HG03442 (cell line): Measurements from ENCODE around the gene HOXB3.

Experiments
- ATAC-seq: cut with Tn5 transposase; IDR thresholded peaks from one replicate; pipeline ENCODE4 v1.9.1; 2021; ENCODE audit warnings: mild to moderate bottlenecking, moderate library complexity; ENCODE audit not compliant: unreplicated experiment

HOXB3 gene

DNA sequence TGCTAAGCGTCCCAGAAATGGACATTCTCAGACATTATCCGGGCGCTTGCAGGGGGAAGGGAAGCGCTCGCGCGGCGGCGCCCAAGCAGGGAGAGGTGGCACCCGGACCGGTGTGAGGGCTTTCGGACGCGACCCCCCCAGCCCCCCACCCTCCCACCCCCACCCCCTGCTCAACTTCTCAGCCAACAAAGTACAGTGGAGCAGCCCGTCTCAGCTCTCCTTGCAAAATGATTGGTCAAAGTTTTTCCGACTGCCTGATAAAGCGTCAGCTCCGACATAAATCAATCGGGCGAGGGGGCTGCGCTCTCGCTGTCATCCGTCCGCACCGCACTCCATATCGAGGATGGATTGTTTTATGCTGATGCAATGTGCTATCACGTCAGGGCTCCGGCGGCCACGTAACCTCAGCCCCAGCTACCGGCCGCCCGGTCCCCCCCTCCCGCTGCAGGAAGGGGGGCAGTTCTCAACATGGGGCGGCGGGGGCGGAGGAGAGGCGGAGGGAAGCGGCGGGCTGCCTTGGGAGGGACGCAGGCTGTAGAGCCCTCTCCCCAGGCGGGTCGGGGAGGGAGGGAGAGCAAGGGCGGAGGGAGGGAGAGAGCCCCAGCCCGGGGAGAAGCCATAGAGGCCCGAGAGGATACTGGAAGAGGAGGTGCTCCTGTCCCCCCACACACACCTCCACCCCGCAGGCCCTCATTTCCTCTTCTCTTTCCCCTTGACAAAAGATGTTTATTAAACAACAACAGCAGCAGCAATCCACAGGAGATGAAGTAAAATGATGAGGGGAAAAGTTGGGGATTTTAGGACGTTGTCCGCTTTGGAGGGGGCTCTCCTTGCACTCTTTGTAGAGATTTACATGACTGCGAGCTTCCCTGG, 36.4 kb upstream of the HOXB3 start, which contains the start of gene HOXB9:
Gene HOXB9 (minus strand): TSS at position 114 of the 873 bp plus-strand sequence. CDS start 89 bp downstream, at position 25.
- ATAC-seq = no peak

- ATAC-seq = no peak
Measured at GRCh38 chr17:48625495-48626244, 35.6 kb upstream of the HOXB3 start.

GRCh38 chr17:48624544-48625494, 34.8 kb upstream of the HOXB3 start:
- no peak for ATAC-seq

- no peak for ATAC-seq
Measured at GRCh38 chr17:48624118-48624517, 34.1 kb upstream of the HOXB3 start.

- no peak for ATAC-seq
Measured at GRCh38 chr17:48623583-48623982, 33.5 kb upstream of the HOXB3 start.

- ATAC-seq = no peak
Measured at GRCh38 chr17:48622857-48623256, 32.8 kb upstream of the HOXB3 start.

GRCh38 chr17:48621410-48622392, 31.7 kb upstream of the HOXB3 start:
- no peak for ATAC-seq

GRCh38 chr17:48620461-48621139, 30.6 kb upstream of the HOXB3 start:
- no peak for ATAC-seq

- ATAC-seq = no peak
Measured at GRCh38 chr17:48619826-48620449, 29.9 kb upstream of the HOXB3 start.

DNA sequence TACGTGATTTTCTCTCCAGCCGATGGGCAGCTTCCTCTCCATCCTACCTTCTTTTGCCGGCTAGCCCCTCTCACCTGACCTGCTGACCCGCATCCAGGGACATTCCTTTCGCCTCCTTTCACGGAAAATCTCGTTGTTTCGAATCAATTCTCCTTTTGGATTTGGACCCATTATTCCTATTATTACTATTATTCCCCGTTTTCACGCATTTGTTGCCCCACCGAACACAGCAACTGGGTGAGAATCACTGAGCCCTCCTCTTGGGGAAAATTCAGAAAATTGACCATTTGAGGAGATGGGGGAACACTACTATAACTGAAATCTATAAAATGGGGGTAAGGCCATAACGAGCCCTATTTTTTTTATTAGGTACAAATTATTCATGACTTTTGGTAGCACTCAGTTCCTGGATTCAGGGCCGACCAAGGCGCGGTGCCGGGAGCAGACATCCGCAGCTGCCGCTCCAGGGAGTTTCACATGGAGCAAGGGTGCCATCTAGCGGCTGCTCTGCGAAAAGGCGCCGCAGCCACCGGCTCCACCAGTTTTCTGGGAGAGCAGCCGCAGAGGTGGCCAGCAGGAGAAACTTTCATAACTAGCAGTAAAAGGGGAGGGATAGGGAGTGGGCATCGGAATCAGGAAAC, 28.3 kb upstream of the HOXB3 start:
- ATAC-seq = no peak

DNA sequence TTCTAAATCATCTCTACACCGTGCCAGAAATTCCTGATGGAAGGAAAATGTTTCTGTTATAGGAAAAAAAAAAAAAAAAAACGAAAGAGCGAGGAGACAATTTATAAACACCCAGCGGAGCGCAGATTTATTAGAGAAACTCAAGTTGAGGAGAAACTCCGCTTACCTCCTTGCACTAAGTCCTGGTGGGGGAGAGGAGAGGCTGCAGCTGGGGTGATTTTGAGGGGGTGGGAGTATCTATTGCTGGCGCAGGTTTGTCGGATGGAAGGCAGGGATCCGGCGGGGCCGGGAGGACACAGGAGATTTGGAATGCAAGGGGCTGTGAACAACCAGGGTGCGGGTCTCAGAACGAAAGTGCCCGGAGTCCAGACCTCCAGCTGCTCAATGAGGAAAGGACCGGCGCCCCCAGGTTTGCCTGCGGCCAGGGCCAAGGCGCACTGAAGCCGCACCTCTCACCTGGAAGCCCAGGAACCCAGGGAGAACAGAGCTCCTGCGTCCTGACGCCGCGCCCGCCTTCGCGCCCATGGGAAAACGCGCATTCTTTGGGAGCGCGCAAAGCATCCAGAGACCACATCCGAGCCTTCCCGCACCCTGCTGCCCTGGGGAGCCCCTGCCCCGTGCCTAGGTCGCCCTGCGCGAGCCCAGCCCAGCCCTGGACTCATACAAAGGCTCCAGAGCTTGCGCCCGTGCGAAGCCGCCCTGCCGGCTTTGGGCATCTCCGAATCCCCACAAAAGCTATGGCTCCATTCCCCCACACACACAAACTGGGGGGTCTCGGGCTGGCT, 27.6 kb upstream of the HOXB3 start:
- ATAC-seq = no peak

- no peak for ATAC-seq
Measured at GRCh38 chr17:48616717-48617470, 26.9 kb upstream of the HOXB3 start.

DNA sequence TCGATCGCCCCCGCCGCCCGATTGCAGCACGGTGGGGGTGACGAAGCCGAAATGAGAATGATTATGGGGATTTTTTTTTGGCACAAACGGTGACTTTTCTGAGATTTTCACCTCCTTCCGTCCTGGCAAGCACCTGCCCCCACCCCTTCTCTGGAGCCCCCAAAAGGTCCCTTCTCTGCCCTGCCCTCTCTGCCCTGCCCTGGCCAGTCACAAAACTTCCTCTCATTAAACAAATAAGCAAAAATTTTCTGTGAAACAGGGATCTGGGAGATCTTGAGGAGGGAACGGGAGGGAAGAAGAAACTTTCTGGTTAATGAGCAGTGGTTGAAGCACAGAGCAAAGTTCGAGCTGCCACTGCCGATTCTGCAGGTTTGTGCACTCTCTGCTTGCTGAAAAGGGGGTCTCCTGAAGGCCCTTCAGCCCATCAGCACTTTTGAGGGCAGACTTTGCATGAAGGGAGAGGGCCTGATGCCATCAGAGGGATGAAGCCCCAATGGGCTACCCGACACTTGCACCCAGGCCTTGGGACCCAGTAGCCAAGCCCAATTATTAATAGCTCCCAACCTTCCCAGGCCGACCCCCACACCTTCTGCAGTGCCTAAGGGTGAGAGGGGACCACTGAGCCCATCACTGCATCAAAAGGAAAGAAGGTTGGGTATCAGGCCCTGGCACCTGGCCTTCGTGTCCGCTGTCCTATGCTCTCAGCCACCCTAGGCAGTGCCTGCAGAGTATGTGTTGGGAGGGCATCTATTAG, 26.1 kb upstream of the HOXB3 start:
- ATAC-seq = no peak

- ATAC-seq = no peak
Measured at GRCh38 chr17:48615047-48615962, 25.3 kb upstream of the HOXB3 start, which contains the start of gene HOXB8. Gene HOXB8 (minus strand): TSS chr17:48615292. CDS start chr17:48614704, 588 bp downstream.
